ENCODE data around the gene PID1. TPM values are rescaled to one million over a fixed set of nuclear protein-coding genes. Genes with fewer than 3 reads are reported as not detected.
"Not testable (repeated sequence)": the region's sequence is repeated elsewhere in the genome, so short reads cannot be mapped to it uniquely, and the experiment has no call there.

PID1 gene
- total RNA-seq, 1 donor from 2014 or later: 51.4 TPM

GRCh38 chr2:229201521-229201920 lies 69.6 kb downstream of the PID1 start:
- Histone ChIP-seq H3K4me3 (no peak overlapping the region), H3K4me1 (no peaks in the 10 kb centered on the region)
- intact Hi-C loops (cut with DNase I): no loop called here

DNA sequence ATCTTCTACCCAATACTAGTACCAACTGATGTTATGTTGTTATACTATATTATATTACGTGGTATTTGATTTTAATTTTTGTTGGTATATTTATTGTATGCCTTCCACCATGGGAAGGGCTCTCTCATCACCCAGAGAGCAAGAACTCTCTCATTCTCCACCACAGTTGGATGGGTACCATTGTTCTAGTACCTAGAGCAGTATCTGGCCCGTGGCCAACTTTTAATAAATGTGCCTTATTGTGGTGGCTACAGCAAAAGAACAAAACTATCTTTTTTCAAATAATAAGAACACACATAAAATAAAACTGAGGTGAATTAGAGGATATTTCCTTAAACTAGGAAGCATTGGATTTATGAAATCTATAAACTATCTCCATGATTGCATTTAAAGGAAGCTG lies 71.8 kb downstream of the PID1 start:
- H3K36me3 ChIP-seq: no peaks in the 10 kb centered on the region
- no peaks in the 10 kb centered on the region for H3K4me1 ChIP-seq
- H3K4me3 ChIP-seq: no peak overlapping the region
- TF ChIP-seq CTCF (IDR thresholded peaks at IDR 0.05): no peak
- DNase-seq: no peak
- no peaks in the 10 kb centered on the region for H3K9me3 ChIP-seq
- ATAC-seq: no peak
- H3K27ac ChIP-seq: no peak overlapping the region
- no peaks in the 10 kb centered on the region for H3K27me3 ChIP-seq
- intact Hi-C loops (cut with DNase I): no loop called here

More at GRCh38 chr2:229201521-229201920, 69.6 kb downstream of the PID1 start:
- H3K27ac ChIP-seq: no peak overlapping the region
- TF ChIP-seq CTCF (IDR thresholded peaks at IDR 0.05): no peak
- H3K9me3 ChIP-seq: no peaks in the 10 kb centered on the region
- no peak for DNase-seq
- no peaks in the 10 kb centered on the region for H3K36me3 ChIP-seq
- H3K27me3 ChIP-seq: no peaks in the 10 kb centered on the region
- no peak for ATAC-seq

- Histone ChIP-seq H3K9me3 (no peaks in the 10 kb centered on the region), H3K4me1 (no peaks in the 10 kb centered on the region), H3K36me3 (no peaks in the 10 kb centered on the region), H3K4me3 (no peak overlapping the region), H3K27ac (no peak overlapping the region), H3K27me3 (no peaks in the 10 kb centered on the region)
- intact Hi-C loops (cut with DNase I): no loop called here
- no peak for TF ChIP-seq CTCF (IDR thresholded peaks at IDR 0.05)
- no peak for DNase-seq
- ATAC-seq: no peak
These were observed 74.6 kb downstream of the PID1 start for GRCh38 chr2:229196448-229196847.

GRCh38 chr2:229195346-229195947 lies 75.6 kb downstream of the PID1 start:
- no peaks in the 10 kb centered on the region for H3K9me3 ChIP-seq
- ATAC-seq (no peak), DNase-seq (no peak)
- H3K4me3 ChIP-seq: no peak overlapping the region
- no peaks in the 10 kb centered on the region for H3K27me3 ChIP-seq
- no peaks in the 10 kb centered on the region for H3K4me1 ChIP-seq
- H3K27ac ChIP-seq: no peak overlapping the region
- no peak for TF ChIP-seq CTCF (IDR thresholded peaks at IDR 0.05)
- H3K36me3 ChIP-seq: no peaks in the 10 kb centered on the region
- intact Hi-C loops (cut with DNase I): no loop called here

DNA sequence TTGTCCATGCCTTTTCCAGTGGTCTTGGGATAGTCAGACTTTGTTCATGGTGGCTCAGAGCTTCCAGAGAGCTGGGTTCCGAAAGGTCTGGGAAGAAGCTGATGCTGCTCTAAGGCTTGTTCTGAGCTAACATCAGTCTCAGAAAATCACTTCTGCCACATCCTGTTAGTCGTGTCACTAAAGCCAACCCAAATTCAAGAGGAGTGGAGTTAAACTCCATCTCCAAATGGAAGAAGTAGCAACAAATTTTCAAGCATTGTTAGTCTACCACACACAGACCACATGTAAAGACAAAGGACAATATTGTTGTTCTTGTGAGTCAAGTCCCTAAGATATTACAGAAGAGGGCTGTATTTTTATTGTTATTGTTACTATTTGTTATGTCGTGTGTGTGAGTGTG lies 77.8 kb downstream of the PID1 start:
- no peak overlapping the region for H3K4me3 ChIP-seq
- H3K27me3 ChIP-seq: no peaks in the 10 kb centered on the region
- intact Hi-C loops (cut with DNase I): no loop called here
- H3K4me1 ChIP-seq: no peaks in the 10 kb centered on the region
- no peaks in the 10 kb centered on the region for H3K9me3 ChIP-seq
- H3K27ac ChIP-seq: no peak overlapping the region
- TF ChIP-seq CTCF (IDR thresholded peaks at IDR 0.05): no peak
- DNase-seq (no peak), ATAC-seq (no peak)
- H3K36me3 ChIP-seq: no peaks in the 10 kb centered on the region

DNA sequence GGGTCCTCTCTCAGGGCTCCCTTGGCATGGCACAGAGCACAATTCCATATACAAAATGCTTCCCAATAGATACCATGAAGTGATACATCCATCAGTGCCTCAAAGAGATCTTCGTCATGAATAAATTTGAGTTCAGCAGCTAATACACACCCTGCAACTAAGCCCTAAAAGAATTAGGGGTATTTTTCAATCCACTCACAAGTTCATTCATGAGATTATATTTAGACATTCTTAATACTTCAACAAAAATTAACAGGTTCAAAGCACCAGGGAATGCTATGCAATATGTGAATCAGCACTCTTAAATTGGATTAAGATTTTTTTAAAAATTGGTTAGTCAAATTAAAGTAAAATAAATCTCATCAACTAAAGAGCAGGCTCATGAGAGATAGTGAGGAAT lies 79.7 kb downstream of the PID1 start:
- ATAC-seq (no peak), DNase-seq (no peak)
- Histone ChIP-seq H3K27ac (no peak overlapping the region), H3K4me3 (no peak overlapping the region), H3K27me3 (no peaks in the 10 kb centered on the region), H3K36me3 (no peaks in the 10 kb centered on the region), H3K4me1 (no peaks in the 10 kb centered on the region), H3K9me3 (no peaks in the 10 kb centered on the region)
- intact Hi-C loops (cut with DNase I): no loop called here
- no peak for TF ChIP-seq CTCF (IDR thresholded peaks at IDR 0.05)

DNA sequence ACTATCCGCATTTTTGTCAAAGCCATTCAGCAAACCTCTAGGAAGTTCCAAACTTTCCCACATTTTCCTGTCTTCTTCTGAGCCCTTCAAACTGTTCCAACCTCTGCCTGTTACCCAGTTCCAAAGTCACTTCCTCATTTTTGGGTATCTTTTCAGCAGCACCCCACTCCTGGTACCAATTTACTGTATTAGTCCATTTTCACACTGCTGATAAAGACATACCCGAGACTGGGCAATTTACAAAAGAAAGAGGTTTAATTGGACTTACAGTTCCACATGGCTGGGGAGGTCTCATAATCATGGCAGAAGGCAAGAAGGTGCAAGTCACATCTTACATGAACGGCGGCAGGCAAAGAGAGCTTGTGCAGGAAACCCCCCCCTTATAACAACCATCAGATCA lies 84.0 kb downstream of the PID1 start:
- H3K27me3 ChIP-seq; H3K27ac ChIP-seq; ATAC-seq; H3K9me3 ChIP-seq; H3K4me3 ChIP-seq; intact Hi-C loops (cut with DNase I); DNase-seq; H3K36me3 ChIP-seq; H3K4me1 ChIP-seq: not testable (repeated sequence)
